A673 (cell line): Measurements from ENCODE around the gene KATNB1. TPM values are rescaled to one million over a fixed set of nuclear protein-coding genes. Genes with fewer than 3 reads are reported as not detected.

Experiments used
- BruUV-seq: library from RNA; stranded (reverse); fragments of 400-500 nt; replicated peaks from 2 replicates; lab custom pipeline; 2021; lab: Mats Ljungman, UMichigan
- CTCF ChIA-PET: fragments of 300-600 bp; sonication (Branson Sonifier 250); formaldehyde crosslinking; loops from one replicate; lab custom pipeline; 2022; ENCODE audit warnings: antibody characterized with exemption; lab: Charles Lee
- POLR2A ChIA-PET: fragments of 300-600 bp; sonication (Branson Sonifier 250); formaldehyde crosslinking; loops from one replicate; lab custom pipeline; 2022; ENCODE audit warnings: antibody characterized with exemption; ENCODE audit not compliant: low non-redundant PET; lab: Charles Lee
- DNase-seq: peaks from one replicate; pipeline ENCODE4 v3.0.0-alpha.2; 2015; ENCODE audit warnings: low spot score
- H3K27ac ChIP-seq: fragments of 200-600 bp; sonication (generic); 2 replicates; pipeline ENCODE4 v1.5.1; 2016; ENCODE audit warnings: mixed run types, low read depth, mild to moderate bottlenecking, mixed read lengths, antibody characterized with exemption, low read length; ENCODE audit not compliant: poor library complexity, severe bottlenecking
- H3K27me3 ChIP-seq: fragments of 200-600 bp; sonication (generic); replicated peaks from 2 replicates; pipeline ENCODE4 v1.6.1; 2017; ENCODE audit warnings: mixed run types, low read depth, mild to moderate bottlenecking, mixed read lengths, antibody characterized with exemption, low read length; ENCODE audit not compliant: insufficient read depth, poor library complexity
- H3K36me3 ChIP-seq: fragments of 200-600 bp; sonication (generic); 2 replicates; pipeline ENCODE4 v1.6.1; 2016; ENCODE audit warnings: mixed run types, mild to moderate bottlenecking, mixed read lengths, antibody characterized with exemption, low read length; ENCODE audit not compliant: insufficient read depth, poor library complexity, severe bottlenecking
- H3K4me1 ChIP-seq: fragments of 200-600 bp; sonication (generic); 2 replicates; pipeline ENCODE4 v1.6.1; 2017; ENCODE audit warnings: mixed run types, mild to moderate bottlenecking, mixed read lengths, antibody characterized with exemption, low read length; ENCODE audit not compliant: insufficient read depth, poor library complexity, severe bottlenecking
- H3K4me3 ChIP-seq: fragments of 200-600 bp; sonication (generic); 2 replicates; pipeline ENCODE4 v1.5.1; 2016; ENCODE audit warnings: low read depth, mixed run types, mild to moderate bottlenecking, mixed read lengths, low read length; ENCODE audit not compliant: poor library complexity, severe bottlenecking
- H3K9me3 ChIP-seq: fragments of 200-600 bp; sonication (generic); 2 replicates; pipeline ENCODE4 v1.6.1; 2016; ENCODE audit warnings: mixed run types, low read depth, mild to moderate bottlenecking, mixed read lengths, antibody characterized with exemption, low read length; ENCODE audit not compliant: poor library complexity, severe bottlenecking
- EZH2 ChIP-seq: fragments of 200-600 bp; sonication (generic); IDR thresholded peaks from 2 replicates; pipeline ENCODE4 v1.6.1; 2017; ENCODE audit warnings: borderline replicate concordance, low read depth, mild to moderate bottlenecking, mixed read lengths, antibody characterized with exemption, low read length; ENCODE audit not compliant: poor library complexity, severe bottlenecking
- intact Hi-C: fragments of 100-400 bp; cut with micrococcal nuclease; formaldehyde crosslinking; loops from one replicate; pipeline ENCODE4 v1.10.0; 2022; ENCODE audit not compliant: unreplicated experiment
- total RNA-seq: library from RNA; stranded (reverse); gene quantifications from 2 replicates; pipeline ENCODE4 v1.2.3, GENCODE V29; 2021
- TF ChIP-seq, protein P1 (sequence below): fragments of 300-800, 200-600 bp; sonication (generic); conservative IDR thresholded peaks from 2 replicates; pipeline ENCODE4 v1.5.1; 2017; ENCODE audit warnings: low read depth, mild to moderate bottlenecking, antibody characterized with exemption, low read length, moderate library complexity, mixed read lengths

KATNB1 gene
- total RNA-seq, 1 experiment from 2014 or later = 55.7 TPM

GRCh38 chr16:57725151-57725550, 10.4 kb upstream of the KATNB1 start:
- no peaks in the 10 kb centered on the region for H3K4me1 ChIP-seq
- H3K36me3 ChIP-seq = no peaks in the 10 kb centered on the region
- intact Hi-C loops = no loop called here
- no TSS peak for BruUV-seq
- no peaks in the 10 kb centered on the region for H3K27me3 ChIP-seq
- POLR2A ChIA-PET = no interaction called here
- CTCF ChIA-PET = no interaction called here
- DNase-seq = no peak
- TF ChIP-seq, protein P1, sequence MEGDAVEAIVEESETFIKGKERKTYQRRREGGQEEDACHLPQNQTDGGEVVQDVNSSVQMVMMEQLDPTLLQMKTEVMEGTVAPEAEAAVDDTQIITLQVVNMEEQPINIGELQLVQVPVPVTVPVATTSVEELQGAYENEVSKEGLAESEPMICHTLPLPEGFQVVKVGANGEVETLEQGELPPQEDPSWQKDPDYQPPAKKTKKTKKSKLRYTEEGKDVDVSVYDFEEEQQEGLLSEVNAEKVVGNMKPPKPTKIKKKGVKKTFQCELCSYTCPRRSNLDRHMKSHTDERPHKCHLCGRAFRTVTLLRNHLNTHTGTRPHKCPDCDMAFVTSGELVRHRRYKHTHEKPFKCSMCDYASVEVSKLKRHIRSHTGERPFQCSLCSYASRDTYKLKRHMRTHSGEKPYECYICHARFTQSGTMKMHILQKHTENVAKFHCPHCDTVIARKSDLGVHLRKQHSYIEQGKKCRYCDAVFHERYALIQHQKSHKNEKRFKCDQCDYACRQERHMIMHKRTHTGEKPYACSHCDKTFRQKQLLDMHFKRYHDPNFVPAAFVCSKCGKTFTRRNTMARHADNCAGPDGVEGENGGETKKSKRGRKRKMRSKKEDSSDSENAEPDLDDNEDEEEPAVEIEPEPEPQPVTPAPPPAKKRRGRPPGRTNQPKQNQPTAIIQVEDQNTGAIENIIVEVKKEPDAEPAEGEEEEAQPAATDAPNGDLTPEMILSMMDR = no peak
- no peak for TF ChIP-seq EZH2
- H3K27ac ChIP-seq = no peak overlapping the region
- H3K9me3 ChIP-seq = no peaks in the 10 kb centered on the region
- H3K4me3 ChIP-seq = no peak overlapping the region

- POLR2A ChIA-PET = interaction anchor here (0.6 kb wide), 1 partner anchor 127 kb away, joined by 3 read pairs; no protein-coding TSS in a partner anchor
- Histone ChIP-seq H3K9me3 (no peaks in the 10 kb centered on the region), H3K27me3 (no peaks in the 10 kb centered on the region), H3K27ac (no peak overlapping the region), H3K36me3 (no peaks in the 10 kb centered on the region), H3K4me1 (no peaks in the 10 kb centered on the region), H3K4me3 (no peak overlapping the region)
- no peak for TF ChIP-seq EZH2
- TF ChIP-seq, protein P1 = no peak
- CTCF ChIA-PET = no interaction called here
- BruUV-seq = no TSS peak
- intact Hi-C loops = no loop called here
- DNase-seq = peak; percentile 43
Observed at GRCh38 chr16:57725554-57725953, 10.0 kb upstream of the KATNB1 start.

DNA sequence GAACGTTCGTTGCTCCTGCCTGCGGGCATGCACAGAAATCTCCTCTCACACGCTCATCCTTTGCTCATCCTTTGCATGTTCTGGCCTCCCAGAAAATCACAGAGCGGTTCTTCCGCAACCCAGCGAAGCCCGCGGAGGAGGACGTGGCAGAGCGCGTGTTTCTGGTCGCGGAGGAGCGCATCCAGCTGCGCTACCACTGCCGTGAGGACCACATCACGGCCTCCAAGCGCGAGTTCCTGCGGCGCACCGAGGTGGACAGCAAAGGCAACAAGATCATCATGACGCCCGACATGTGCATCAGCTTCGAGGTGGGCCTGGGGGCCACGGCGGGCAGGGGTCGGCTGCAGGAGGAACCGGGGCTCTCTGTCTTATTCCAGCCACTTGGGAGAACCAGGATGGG, 9.6 kb upstream of the KATNB1 start:
- Histone ChIP-seq H3K27me3 (no peaks in the 10 kb centered on the region), H3K27ac (no peak overlapping the region), H3K9me3 (no peaks in the 10 kb centered on the region), H3K36me3 (no peaks in the 10 kb centered on the region), H3K4me3 (no peak overlapping the region), H3K4me1 (no peaks in the 10 kb centered on the region)
- BruUV-seq = no TSS peak
- intact Hi-C loops = no loop called here
- ChIA-PET CTCF (no interaction called here), POLR2A (interaction anchor here (0.6 kb wide), 1 partner anchor 127 kb away, joined by 3 read pairs; no protein-coding TSS in a partner anchor)
- no peak for DNase-seq
- TF ChIP-seq, protein P1 = no peak
- no peak for TF ChIP-seq EZH2
